Measurements from ENCODE around the gene MLH1.
"Not testable (repeated sequence)": the region's sequence is repeated elsewhere in the genome, so short reads cannot be mapped to it uniquely, and the experiment has no call there.

DNA sequence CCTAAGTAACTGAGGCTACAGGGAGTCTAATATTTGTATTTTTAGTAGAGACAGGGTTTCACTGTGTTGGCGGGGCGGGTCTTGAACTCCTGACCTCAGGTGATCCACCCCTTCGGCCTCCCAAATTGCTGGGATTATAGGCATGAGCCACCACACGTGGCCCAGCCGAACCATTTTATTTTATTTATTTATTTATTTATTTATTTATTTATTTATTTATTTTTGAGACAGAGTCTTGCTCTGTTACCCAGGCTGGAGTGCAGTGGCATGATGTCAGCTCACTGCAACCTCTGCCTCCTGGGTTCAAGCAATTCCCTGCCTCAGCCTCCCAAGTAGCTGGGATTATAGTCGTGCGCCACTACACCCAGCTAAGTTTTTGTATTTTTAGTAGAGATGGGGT, 30.3 kb upstream of the MLH1 start:
- TF ChIP-seq, protein P1, sequence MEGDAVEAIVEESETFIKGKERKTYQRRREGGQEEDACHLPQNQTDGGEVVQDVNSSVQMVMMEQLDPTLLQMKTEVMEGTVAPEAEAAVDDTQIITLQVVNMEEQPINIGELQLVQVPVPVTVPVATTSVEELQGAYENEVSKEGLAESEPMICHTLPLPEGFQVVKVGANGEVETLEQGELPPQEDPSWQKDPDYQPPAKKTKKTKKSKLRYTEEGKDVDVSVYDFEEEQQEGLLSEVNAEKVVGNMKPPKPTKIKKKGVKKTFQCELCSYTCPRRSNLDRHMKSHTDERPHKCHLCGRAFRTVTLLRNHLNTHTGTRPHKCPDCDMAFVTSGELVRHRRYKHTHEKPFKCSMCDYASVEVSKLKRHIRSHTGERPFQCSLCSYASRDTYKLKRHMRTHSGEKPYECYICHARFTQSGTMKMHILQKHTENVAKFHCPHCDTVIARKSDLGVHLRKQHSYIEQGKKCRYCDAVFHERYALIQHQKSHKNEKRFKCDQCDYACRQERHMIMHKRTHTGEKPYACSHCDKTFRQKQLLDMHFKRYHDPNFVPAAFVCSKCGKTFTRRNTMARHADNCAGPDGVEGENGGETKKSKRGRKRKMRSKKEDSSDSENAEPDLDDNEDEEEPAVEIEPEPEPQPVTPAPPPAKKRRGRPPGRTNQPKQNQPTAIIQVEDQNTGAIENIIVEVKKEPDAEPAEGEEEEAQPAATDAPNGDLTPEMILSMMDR (IDR thresholded peaks at IDR 0.05) = not testable (repeated sequence)
- not testable (repeated sequence) for TF ChIP-seq POLR2AphosphoS5 (IDR thresholded peaks at IDR 0.05; ENCODE audit: insufficient read depth in 1 of 2, low read depth in 1 of 2); POLR2A (IDR thresholded peaks at IDR 0.05)
